HG02943 (cell line): ENCODE measurements around the gene TCERG1L.
"Not testable (repeated sequence)": the region's sequence is repeated elsewhere in the genome, so short reads cannot be mapped to it uniquely, and the experiment has no call there.

Experiments used
- ATAC-seq: cut with Tn5 transposase; IDR thresholded peaks from one replicate; pipeline ENCODE4 v1.9.1; 2021; ENCODE audit warnings: mild to moderate bottlenecking, low read depth, moderate library complexity; ENCODE audit not compliant: unreplicated experiment

The TCERG1L gene

DNA sequence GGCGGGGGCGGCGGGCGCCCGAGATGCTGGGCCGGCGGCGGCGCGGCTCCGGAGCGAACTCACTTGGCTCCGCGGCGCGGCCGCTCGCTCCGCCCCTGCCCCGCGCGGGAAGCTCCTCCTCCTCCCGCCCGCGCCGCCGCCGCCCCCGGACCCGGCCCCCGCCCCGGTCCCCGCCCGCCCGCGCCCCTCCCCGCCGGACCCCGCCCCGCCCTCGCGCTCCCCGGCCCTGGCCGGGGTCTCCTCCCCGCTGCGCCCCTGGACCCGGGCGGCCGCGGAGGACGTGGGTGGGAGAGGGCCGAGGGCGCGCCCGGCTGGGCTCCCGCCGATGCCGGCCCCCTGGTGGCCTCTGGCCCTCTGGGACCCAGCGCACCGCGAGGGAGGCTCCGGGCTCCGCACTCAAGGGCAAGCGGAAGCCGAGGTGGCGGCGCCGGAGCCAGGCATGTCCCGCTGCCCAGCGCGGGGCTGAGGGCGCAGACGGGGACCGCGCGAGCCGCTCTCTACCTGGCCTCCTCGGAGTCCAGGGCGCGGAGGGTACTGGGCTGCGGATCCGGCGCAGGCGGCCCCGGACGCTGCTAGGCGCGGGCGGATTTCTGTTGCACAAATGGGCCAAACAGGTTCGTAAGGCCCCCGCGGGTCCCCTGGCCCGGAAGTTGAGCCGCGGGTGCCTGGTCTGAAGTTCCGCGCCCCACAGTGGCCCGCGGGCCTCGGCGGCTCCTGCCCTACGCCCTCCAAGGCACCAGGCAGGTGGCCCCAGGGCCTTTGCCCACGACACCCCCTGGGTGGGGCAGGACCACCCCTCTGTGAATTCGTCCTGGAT lies at the start of gene TCERG1L:
Gene TCERG1L (minus strand): TSS at position 61 of the 817 bp plus-strand sequence. CDS start 86 bp downstream, outside the sequence.
- no peak for ATAC-seq

DNA sequence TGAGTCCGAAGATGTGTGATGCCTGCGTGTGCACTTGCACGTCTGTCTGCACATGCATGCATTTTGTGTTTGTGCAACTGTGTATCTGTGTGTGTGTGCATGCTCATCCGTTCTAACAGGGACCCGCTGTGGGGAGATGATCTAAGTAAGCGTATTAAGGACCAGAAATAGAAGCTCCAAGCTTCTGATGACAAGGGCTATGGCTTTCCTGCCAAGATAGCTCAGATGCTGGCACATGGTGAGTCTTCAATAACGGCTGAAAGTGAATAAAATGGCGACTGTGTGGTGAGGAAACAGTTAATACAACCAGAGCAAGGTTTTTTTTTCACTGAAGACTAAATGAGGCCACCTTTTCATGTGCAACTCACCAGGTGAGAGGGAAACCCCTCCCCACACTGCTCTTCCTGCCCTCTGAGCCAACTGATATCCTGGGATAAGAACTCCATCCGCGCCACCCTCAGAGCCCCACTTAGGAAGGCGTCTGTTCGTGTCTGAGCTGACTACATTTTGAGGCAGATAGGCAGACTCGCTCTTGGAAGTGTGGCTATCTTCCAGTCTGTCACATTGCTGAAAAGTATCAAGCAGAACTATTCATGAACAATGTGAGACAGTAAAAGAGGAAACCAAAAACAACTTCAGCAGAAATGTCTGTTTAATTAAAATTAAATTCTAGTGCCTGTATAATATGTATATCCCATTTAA lies 47.4 kb upstream of the TCERG1L start:
- no peak for ATAC-seq

DNA sequence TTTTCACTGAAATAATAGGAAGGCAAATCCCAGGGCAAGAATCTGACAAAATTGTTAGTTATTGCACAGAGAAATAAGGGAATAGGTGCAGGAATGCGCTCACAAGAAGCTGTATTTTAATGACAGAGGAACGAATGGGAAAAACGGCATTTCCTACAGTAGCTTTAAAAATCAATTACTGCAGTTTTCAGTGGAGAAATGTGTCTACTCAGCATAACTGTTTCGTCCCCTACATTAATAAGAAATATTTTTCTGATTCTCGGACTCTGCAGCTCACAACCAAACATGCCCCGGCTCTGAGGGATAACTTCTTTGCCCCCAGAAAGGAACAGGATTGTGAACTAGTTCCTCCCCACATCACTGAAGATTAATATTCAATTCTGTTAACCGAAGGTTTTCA lies 44.9 kb upstream of the TCERG1L start:
- ATAC-seq = no peak

GRCh38 chr10:131355881-131356280 lies 44.4 kb upstream of the TCERG1L start:
- ATAC-seq = no peak

DNA sequence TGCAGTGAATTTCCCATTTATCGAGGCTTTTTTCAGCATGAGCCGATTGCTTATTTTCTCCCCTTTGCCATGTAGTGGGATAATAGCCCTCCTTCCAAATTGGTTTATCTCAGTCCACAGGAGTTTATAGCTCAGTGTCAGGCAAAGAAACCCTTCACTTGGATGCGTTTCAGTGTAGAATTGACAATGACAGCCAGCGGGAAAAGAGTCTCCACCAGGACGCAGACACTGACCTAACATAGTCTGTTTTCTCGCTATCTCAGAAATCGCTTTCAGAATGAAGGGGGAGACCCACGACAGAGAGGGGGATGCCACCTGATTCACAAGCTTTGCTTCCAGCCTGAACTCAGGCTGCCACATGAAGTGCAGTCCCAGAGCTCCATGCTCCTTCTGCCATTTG lies 43.5 kb upstream of the TCERG1L start:
- no peak for ATAC-seq

GRCh38 chr10:131354380-131354779 lies 42.9 kb upstream of the TCERG1L start:
- ATAC-seq = no peak

DNA sequence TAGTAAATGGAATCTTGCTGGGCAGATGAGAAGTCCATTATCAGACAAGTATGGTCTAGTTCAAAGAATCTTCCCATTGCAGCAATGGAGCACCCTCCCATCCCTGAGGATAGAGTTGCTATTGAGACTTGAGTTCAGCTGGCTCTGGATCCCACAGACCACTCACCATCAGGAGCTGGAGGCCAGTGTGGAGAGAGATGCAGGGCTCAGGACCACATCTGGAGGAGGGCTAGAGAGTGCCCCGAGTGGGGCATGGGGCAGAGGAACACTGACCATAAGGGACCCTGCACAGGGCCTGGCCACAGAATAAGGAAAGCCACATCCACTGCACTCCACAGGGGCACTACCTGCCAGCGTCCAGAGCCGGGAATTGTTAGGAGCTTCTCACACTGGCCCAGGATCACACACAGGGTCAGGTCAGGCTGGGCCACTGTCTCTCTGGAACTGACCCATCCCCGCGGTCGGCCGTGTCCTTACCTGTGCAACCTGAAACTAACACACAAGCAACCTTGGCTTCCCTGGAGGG lies 41.3 kb upstream of the TCERG1L start:
- no peak for ATAC-seq

- no peak for ATAC-seq
Measured at GRCh38 chr10:131350660-131351059, 39.1 kb upstream of the TCERG1L start.

DNA sequence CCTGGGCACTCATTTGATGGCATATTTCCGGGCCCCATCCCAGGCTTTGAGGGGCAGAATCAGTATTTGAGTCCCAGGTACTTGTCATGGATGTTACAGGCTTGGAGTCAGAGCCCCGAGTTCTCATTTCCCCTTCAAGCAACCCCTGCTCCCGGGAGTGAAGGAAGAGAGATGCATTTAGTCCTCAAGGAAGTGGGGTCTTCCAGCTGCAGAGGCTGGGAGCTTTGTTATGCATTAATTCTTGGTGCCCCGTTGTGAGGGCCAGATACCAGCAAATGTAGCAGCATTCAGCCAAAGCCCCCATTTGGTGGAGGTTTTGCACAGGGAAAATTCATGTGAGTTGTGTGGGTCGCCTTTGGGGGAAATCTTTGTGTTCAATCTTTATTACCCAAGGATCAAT lies 38.7 kb upstream of the TCERG1L start:
- no peak for ATAC-seq

GRCh38 chr10:131346456-131346855 lies 34.9 kb upstream of the TCERG1L start:
- no peak for ATAC-seq

- ATAC-seq = no peak
Measured at GRCh38 chr10:131345691-131346090, 34.2 kb upstream of the TCERG1L start.

DNA sequence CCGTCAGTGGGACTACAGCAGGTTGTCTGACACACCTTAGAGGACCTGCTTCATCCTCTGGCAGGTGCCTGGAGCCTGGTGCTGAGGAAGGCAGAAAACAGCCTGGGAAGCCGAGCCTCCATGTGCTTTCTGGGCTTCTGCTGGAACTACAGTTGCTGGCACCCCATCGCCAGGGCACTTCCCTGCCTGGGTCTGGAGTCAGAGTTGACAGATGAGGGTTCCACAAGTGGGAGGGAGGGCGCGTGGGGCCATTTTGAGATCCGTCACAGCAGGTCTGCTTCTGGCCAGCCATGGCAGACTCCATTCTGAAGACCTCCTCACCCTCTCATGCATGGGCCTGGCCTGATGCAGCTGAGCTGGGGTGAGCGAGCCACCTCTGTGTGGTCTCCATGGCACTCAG lies 33.2 kb upstream of the TCERG1L start:
- no peak for ATAC-seq

- ATAC-seq = no peak
Measured at GRCh38 chr10:131337741-131338140, 26.2 kb upstream of the TCERG1L start.

DNA sequence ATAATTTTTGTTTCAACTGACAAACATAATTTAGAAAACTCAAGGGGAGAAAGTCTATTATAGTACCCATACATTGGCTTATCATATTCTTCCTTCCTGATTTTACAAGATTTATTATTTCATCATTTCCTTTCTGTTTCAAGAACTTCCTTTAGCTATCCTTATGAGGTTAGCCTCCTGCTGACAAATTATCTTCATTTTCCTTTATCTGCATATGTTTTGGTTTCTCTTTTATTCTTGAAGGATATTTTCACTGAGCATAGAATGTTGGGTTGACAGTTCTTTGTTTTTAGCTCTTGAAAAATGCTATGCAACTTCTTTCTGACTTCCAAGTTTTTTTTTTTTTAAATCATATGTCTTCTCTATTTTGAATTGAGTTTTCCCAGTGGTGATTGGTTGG lies 21.3 kb upstream of the TCERG1L start:
- no peak for ATAC-seq

- ATAC-seq = no peak
Measured at GRCh38 chr10:131323880-131324279, 12.4 kb upstream of the TCERG1L start.

GRCh38 chr10:131323025-131323424 lies 11.5 kb upstream of the TCERG1L start:
- ATAC-seq = no peak

- ATAC-seq = not testable (repeated sequence)
Measured at GRCh38 chr10:131322575-131322974, 11.1 kb upstream of the TCERG1L start.

DNA sequence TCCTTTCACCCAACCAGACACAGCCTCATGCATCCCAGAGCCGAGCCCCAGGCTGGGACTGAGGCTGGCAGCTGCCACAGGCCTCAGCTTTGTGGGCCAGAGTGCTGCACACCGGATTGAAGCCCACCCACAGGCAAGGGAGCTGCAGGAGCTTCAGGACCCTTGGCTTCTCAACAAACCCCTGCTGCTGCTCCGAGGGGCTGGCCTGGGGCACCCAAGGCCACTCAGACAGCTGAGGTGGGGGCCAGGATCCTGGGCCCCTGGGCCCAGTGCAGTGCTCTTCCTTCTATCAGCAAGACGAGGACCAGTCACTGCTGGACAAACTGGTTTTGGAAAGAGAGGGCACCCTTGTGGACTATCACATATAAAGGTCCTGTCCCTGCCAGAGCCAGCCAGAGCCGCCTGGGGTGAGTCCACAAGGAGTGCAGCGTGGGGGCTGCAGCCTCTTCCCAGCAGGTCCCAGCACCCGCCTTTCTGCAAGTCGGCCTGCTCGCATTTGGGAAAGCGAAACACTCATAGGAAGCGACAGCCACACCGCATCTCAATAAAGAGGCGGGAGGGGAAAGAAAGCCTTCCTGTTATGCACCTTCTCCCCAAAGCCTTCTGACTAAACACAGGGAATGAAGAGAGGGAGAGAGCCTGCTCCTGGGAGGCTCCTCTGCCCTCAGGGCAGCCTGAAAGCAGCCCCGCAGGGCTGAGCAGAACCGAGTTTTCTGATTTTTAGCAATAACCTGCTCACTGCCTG lies 9.5 kb upstream of the TCERG1L start:
- no peak for ATAC-seq

DNA sequence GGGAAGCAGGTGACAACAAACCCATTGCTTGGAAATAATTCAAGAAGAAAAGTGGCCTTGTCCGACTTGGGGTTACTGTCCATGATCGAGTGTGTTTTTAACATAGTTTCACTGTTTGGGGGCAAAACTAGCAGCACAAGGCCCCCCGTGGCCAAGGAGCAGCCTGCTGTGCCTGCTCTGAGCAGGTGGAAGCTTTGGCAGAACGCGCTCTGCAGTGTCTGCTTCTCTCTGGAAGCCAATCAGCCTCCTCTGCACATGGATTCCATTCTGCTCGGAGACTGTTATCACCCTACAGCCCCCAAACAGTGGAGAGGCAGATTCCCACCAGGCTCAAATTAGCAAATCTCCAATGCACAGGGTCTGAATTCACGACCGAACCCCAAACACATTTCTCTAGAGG lies 7.3 kb upstream of the TCERG1L start:
- ATAC-seq = no peak

- ATAC-seq = no peak
Measured at GRCh38 chr10:131318291-131318690, 6.8 kb upstream of the TCERG1L start.
